HuH-7 (cell line): ENCODE data around the gene SARM1.

Experiments used
- DNase-seq: peaks from one replicate; pipeline ENCODE4 v3.0.0; 2011; ENCODE audit warnings: low spot score

SARM1 gene

DNA sequence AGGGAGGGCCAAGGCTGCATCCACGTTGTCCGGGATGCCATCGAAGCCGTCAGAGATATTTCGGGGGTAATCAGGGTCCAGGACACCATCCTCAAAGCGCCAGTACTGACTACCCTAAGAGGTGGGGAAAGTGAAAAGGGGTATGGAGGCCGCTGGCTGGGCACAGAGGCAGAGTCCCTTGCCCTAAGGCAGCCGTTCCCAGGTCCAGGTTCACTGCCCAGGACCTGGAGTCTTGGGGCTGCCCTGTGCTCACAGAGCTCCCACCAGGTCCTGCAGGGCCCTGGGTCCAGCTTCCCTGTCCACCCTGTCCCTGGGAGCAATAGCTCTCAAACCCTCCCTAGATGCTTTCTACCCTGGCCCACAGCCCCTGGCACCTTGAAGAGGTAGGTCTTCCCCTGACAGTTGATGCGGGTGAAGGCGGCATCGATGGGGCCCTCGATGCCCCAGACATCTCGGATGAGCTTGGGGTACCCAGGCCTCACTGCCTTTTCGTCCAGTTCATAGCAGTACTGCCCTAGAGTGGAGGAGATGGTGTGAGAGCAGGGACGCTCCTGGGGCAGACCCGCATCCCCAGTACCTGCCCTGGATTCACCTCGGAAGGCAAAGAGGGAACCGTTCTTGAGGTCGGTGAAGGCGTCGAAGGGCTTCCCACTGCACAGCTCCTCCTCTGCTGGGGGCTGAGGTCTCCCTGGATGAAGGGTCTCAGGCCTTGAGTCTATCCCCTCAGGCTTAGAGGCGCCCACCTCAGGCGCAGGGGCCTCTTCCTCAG is 2.4 kb upstream of the SARM1 start:
- DNase-seq = no peak

- peak; percentile 44 for DNase-seq
Measured at GRCh38 chr17:28369684-28370034, 1.8 kb upstream of the SARM1 start.

GRCh38 chr17:28370035-28370743 is 1.3 kb upstream of the SARM1 start, which contains the start of gene VTN:
VTN (minus strand) TSS chr17:28370307; CDS start chr17:28370203, 104 bp downstream.
- DNase-seq = peak; percentile 98

DNA sequence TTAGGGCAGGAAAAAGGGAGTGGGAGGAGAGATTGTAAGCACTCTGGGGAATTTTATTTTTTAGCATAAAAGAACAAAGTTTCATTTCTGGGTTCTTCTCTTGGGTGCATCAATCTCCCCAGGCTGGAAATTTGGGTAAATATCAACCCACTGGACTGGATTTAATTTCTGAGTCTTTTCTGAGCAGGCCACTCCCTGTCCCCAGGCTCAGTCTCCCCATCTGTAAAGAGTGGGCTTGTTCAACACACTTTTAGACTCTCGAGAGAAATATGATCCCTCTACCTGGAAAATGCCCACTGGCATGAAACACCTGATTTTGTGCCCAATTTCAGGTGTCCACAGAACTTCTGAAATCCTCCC is 770 bp upstream of the SARM1 start:
- no peak for DNase-seq

- DNase-seq = no peak
Measured at GRCh38 chr17:28372203-28372944, 880 bp downstream of the SARM1 start.

- no peak for DNase-seq
Measured at GRCh38 chr17:28372945-28373274, 1.4 kb downstream of the SARM1 start.

- DNase-seq = no peak
Measured at GRCh38 chr17:28379814-28380801, 8.6 kb downstream of the SARM1 start.

GRCh38 chr17:28381141-28381825 is 9.8 kb downstream of the SARM1 start:
- DNase-seq = no peak

DNA sequence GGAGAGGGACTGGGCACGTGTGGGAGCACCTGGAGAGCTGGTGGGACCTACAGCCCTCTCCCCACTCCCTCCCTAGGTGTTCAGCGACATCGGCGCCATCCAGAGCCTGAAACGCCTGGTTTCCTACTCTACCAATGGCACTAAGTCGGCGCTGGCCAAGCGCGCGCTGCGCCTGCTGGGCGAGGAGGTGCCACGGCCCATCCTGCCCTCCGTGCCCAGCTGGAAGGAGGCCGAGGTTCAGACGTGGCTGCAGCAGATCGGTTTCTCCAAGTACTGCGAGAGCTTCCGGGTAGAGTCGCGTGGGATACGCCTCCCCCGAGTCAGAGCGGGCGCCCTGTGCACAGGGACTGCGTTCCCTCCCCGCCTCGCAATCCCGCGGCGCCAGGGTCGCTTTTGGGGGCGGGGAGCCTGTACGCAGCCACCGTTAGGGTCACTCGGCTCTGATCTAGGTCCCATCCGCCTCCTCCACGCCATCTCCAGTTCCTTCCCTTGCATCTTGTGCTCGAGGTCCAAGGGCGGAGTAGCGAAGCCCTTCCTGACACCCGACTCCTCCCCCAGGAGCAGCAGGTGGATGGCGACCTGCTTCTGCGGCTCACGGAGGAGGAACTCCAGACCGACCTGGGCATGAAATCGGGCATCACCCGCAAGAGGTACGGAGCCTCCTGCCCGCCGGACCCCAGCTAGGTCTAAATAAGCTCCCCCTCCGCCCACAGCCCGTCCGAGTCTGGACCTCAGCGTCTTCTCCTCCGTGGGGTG is 13.0 kb downstream of the SARM1 start:
- no peak for DNase-seq

DNA sequence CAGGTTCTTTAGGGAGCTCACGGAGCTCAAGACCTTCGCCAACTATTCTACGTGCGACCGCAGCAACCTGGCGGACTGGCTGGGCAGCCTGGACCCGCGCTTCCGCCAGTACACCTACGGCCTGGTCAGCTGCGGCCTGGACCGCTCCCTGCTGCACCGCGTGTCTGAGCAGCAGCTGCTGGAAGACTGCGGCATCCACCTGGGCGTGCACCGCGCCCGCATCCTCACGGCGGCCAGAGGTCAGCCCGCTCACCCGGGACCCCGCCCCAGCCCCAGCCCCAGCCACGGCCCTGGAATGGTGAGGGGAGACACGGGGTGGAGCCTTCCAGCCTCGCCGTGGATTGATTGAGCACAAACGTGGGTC is 13.5 kb downstream of the SARM1 start:
- no peak for DNase-seq

DNA sequence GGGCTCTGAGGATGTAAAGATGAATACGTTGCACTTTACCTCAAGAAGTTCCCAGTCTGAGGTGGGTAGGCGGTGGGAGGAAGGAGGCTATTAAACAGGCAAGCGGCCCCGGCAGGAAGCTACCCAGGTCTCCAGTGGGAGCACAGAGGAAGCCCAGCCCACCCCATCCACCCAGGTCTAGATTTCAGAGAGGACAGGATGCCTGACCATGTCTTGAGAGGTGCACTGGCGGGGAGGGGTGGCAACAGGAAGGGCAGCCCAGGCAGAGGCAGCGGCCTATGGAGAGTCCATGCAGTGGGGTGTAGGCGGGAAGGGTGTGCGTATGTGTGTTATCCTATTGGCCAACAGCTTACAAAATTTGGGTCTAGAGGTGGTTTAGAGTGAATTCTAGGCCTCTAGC is 13.9 kb downstream of the SARM1 start:
- DNase-seq = no peak

DNA sequence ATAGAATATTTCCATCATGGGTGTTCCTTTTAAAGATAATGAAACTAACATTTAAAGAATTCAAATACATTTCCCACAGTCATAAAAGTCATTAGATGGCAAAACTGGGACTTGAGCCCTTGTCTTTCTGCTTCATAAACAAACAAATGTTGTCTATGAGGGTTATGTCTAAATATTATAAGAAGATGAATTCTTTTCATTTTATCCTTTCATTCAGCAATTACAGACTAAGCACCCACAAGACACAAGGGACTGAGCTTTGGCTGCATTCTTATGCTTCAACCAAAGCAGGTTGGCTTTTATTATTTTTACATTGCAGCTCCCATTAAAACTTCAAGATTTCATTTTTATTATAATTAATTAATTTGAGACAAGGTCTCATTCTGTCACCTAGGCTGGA is 14.9 kb downstream of the SARM1 start:
- no peak for DNase-seq

DNA sequence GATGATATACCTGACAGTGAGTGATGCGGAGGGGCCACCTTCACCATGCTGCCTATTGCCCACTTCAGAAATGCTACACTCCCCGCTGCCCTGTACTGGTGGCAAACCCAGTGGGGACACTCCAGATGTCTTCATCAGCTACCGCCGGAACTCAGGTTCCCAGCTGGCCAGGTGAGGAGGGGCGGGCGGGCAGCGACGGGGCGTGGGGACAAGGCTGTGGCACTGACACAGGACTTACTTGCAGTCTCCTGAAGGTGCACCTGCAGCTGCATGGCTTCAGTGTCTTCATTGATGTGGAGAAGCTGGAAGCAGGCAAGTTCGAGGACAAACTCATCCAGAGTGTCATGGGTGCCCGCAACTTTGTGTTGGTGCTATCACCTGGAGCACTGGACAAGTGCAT is 16.6 kb downstream of the SARM1 start:
- DNase-seq = no peak

DNA sequence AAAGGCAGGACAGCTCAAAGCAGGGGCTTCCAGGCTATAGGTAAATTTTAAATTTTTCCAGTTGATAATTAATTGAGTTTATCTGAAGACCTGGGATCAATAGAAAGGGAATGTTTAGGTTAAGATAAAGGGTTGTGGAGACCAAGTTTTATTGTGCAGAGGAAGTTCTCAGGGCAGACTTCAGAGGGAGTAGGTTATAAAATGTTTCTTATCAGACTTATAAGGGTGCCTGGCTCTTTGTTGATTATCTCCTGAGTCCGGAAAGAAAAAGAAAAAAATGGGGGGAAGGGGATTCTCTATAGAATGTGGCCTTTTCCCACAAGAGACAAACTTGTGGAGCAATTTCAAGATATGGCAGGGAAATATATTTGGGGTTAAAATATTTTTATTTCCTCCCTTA is 18.6 kb downstream of the SARM1 start:
- no peak for DNase-seq

DNA sequence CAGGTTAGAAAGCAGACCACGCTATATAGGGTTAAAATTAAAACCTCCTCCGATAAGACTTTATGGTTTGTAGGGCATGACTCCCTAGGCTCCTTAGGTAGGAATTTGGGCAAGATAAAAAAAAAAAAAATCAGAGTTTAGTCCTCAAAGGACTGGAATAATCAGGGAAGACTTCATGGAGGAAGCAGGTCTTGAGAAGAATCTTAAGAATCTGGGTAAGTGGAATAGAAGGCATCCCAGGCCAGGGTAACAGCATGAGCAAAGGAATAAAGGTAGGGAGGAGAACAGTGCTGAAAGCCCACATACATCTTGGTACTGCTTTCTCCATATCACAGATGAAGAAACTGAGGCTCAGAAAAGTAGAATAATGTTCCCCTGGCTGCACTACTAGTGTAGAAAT is 19.1 kb downstream of the SARM1 start:
- DNase-seq = no peak

DNA sequence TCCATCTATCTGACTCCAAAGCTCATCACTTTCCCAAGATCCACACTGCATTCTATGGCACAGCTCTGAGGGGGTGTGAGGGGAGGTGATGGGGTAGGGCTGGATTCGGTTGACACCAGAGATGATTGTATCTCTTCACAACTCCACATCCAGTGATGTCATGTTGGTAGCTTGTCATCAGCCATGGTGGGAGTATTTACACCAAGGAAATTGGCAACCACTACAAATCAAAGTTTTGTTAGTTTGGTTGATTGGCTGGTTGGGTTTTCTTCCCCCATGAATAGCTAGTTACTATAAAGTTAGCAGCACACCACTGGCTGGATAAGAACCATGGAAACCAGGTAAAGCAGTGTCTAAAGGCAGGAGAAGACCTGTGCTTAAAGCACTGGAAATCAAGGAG is 19.5 kb downstream of the SARM1 start:
- DNase-seq = no peak

GRCh38 chr17:28391401-28391800 is 19.9 kb downstream of the SARM1 start:
- no peak for DNase-seq

GRCh38 chr17:28392491-28392890 is 21.0 kb downstream of the SARM1 start:
- DNase-seq = no peak

- DNase-seq = no peak
Measured at GRCh38 chr17:28394337-28395116, 23.0 kb downstream of the SARM1 start.

DNA sequence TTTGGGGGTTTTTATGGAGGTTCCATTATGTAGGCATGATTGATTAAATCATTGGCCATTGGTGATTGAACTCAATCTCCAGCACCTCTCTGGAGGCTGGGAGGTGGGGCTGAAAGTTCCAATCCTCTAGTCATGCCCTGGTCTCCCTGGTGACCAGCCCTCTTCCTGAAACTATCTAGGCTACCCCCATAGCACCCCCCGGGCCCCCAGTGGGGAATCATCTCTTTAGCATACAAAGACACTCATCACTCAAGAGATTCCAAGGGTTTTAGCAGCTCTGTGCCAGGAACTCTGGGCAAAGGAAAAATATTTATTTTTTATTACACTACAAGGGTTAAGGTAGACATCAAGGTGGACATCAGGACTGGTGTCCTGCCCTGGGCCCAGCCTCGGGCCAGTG is 23.9 kb downstream of the SARM1 start:
- DNase-seq = no peak
